Mesendoderm (in vitro differentiated cells): Measurements from ENCODE around the gene TNPO3.
"Not testable (repeated sequence)": the region's sequence is repeated elsewhere in the genome, so short reads cannot be mapped to it uniquely, and the experiment has no call there.

ENCODE experiments used
- DNase-seq: peaks from one replicate; pipeline ENCODE4 v3.0.0; 2013
- H2AK5ac ChIP-seq: 2 replicates; pipeline ENCODE4 v1.6.1; 2013; ENCODE audit warnings: low read length, inconsistent platforms
- H2BK120ac ChIP-seq: 2 replicates; pipeline ENCODE4 v1.6.1; 2013; ENCODE audit warnings: low read depth, mild to moderate bottlenecking, low read length, moderate library complexity, mixed read lengths
- H2BK15ac ChIP-seq: replicated peaks from 2 replicates; pipeline ENCODE4 v1.6.1; 2013; ENCODE audit warnings: low read depth, mild to moderate bottlenecking, moderate library complexity
- H2BK5ac ChIP-seq: 2 replicates; pipeline ENCODE4 v1.6.1; 2013; ENCODE audit warnings: low read length, inconsistent platforms
- H3K18ac ChIP-seq: 2 replicates; pipeline ENCODE4 v1.6.1; 2013; ENCODE audit warnings: mild to moderate bottlenecking, low read length, mixed read lengths
- H3K23ac ChIP-seq: one replicate; pipeline ENCODE4 v1.6.1; 2013; ENCODE audit warnings: low read length
- H3K27ac ChIP-seq: 2 replicates; pipeline ENCODE4 v1.5.1; 2013; ENCODE audit warnings: low read depth, mild to moderate bottlenecking, inconsistent platforms, low read length, moderate library complexity
- H3K27me3 ChIP-seq: 2 replicates; pipeline ENCODE4 v1.6.1; 2013; ENCODE audit warnings: low read length, control low read depth, mild to moderate bottlenecking, inconsistent platforms; ENCODE audit not compliant: insufficient read depth, poor library complexity
- H3K36me3 ChIP-seq: 2 replicates; pipeline ENCODE4 v1.6.1; 2013; ENCODE audit warnings: low read length, inconsistent platforms; ENCODE audit not compliant: control insufficient read depth, insufficient read depth
- H3K4ac ChIP-seq: one replicate; pipeline ENCODE4 v1.6.1; 2013; ENCODE audit warnings: low read depth, mild to moderate bottlenecking, low read length, moderate library complexity
- H3K4me1 ChIP-seq: 2 replicates; pipeline ENCODE4 v1.6.1; 2013; ENCODE audit warnings: low read depth, low read length, inconsistent platforms; ENCODE audit not compliant: control insufficient read depth
- H3K4me2 ChIP-seq: 2 replicates; pipeline ENCODE4 v1.6.1; 2013; ENCODE audit warnings: low read length
- H3K4me3 ChIP-seq: 2 replicates; pipeline ENCODE4 v1.5.1; 2013; ENCODE audit warnings: mild to moderate bottlenecking, low read length
- H3K56ac ChIP-seq: one replicate; pipeline ENCODE4 v1.6.1; 2013; ENCODE audit warnings: low read length
- H3K79me1 ChIP-seq: 2 replicates; pipeline ENCODE4 v1.6.1; 2013; ENCODE audit warnings: low read length, inconsistent platforms
- H3K79me2 ChIP-seq: 2 replicates; pipeline ENCODE4 v1.6.1; 2013; ENCODE audit warnings: mild to moderate bottlenecking, low read length; ENCODE audit not compliant: control insufficient read depth, insufficient read depth
- H3K9ac ChIP-seq: 2 replicates; pipeline ENCODE4 v1.6.1; 2013; ENCODE audit warnings: low read length, inconsistent platforms
- H4K5ac ChIP-seq: one replicate; pipeline ENCODE4 v1.6.1; 2013; ENCODE audit warnings: low read length
- H4K8ac ChIP-seq: one replicate; pipeline ENCODE4 v1.6.1; 2013; ENCODE audit warnings: low read depth, mild to moderate bottlenecking, control low read depth, low read length, moderate library complexity
- WGBS: extraction: QIAGEN DNeasy Blood & Tissue Kit; methylation state at CpG from one replicate; pipeline ENCODE4 v1.1.7; 2013; ENCODE audit warnings: low lambda C conversion rate, missing lambda C conversion rate; ENCODE audit not compliant: insufficient coverage; ENCODE audit errors: extremely low coverage; 5-methylcytosine and 5-hydroxymethylcytosine counted together

TNPO3 gene

DNA sequence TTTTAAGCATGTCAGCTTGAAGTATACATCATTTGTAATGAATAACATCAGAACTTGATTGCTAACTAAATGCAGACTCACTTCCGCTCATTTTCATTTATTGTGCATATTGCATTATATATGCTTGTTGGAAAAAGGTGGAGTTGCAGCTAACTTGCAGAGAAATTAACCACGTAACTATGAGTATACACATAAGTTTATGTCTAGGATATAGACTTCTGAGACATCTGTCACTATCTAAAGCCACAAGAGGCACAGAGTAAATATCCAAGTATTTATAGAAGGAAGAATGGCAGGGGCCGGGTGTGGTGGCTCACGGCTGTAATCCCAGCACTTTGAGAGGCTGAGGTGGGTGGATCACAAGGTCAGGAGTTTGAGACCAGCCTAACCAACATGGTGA lies 47.3 kb downstream of the TNPO3 start:
- H2BK120ac ChIP-seq: no peak overlapping the region
- no peaks in the 10 kb centered on the region for H3K4me1 ChIP-seq
- no peak overlapping the region for H3K4me3 ChIP-seq
- H2BK15ac ChIP-seq: no peak overlapping the region
- no peak overlapping the region for H4K5ac ChIP-seq
- H3K4me2 ChIP-seq: no peak overlapping the region
- H2AK5ac ChIP-seq: no peak overlapping the region
- no peak overlapping the region for H3K23ac ChIP-seq
- no peaks in the 10 kb centered on the region for H3K79me2 ChIP-seq
- no peak overlapping the region for H3K9ac ChIP-seq
- no peaks in the 10 kb centered on the region for H3K27me3 ChIP-seq
- H3K79me1 ChIP-seq: no peaks in the 10 kb centered on the region
- H3K4ac ChIP-seq: no peak overlapping the region
- H4K8ac ChIP-seq: no peak overlapping the region
- no peak overlapping the region for H3K27ac ChIP-seq
- H3K18ac ChIP-seq: no peak overlapping the region
- no CpG with 5 or more reads among the region's 4 CpGs for WGBS
- H3K56ac ChIP-seq: no peak overlapping the region
- DNase-seq: no peak
- H3K36me3 ChIP-seq: no peaks in the 10 kb centered on the region
- H2BK5ac ChIP-seq: no peak overlapping the region

GRCh38 chr7:129006636-129007414 lies 48.1 kb downstream of the TNPO3 start:
- Histone ChIP-seq H3K4me1 (no peaks in the 10 kb centered on the region), H3K9ac (no peak overlapping the region), H3K27me3 (no peaks in the 10 kb centered on the region), H3K23ac (no peak overlapping the region), H3K79me1 (no peaks in the 10 kb centered on the region), H3K56ac (no peak overlapping the region), H3K4ac (no peak overlapping the region), H3K18ac (no peak overlapping the region), H3K27ac (no peak overlapping the region), H2BK15ac (no peak overlapping the region), H2BK5ac (no peak overlapping the region), H3K4me2 (no peak overlapping the region), H4K5ac (no peak overlapping the region), H2BK120ac (no peak overlapping the region), H3K4me3 (no peak overlapping the region), H4K8ac (no peak overlapping the region), H3K79me2 (no peaks in the 10 kb centered on the region), H2AK5ac (no peak overlapping the region), H3K36me3 (no peaks in the 10 kb centered on the region)
- no peak for DNase-seq
- no CpG with 5 or more reads among the region's 3 CpGs for WGBS

DNA sequence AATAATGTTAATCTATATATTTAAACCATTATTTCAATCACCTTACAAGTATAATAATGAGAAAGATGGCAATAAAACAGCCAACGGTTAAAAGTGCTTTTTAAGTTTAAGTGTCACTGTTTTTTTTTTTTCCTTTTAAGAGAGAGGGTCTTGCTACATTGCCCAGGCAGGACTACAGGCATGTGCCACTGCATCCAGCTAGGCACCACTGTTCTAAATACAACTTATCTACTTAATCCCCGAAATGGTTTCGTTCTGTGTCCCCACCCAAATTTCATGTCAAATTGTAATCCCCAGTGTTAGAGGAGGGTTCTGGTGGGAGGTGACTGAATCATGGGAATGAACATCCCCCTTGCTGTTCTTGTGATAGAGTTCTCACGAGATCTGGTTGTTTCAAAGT lies 49.7 kb downstream of the TNPO3 start:
- H3K9ac ChIP-seq: no peak overlapping the region
- no peaks in the 10 kb centered on the region for H3K36me3 ChIP-seq
- no CpG with 5 or more reads among the region's 4 CpGs for WGBS
- no peak for DNase-seq
- H3K4ac ChIP-seq: no peak overlapping the region
- no peak overlapping the region for H2BK5ac ChIP-seq
- no peak overlapping the region for H3K56ac ChIP-seq
- no peaks in the 10 kb centered on the region for H3K79me2 ChIP-seq
- H2AK5ac ChIP-seq: no peak overlapping the region
- no peak overlapping the region for H3K4me2 ChIP-seq
- no peak overlapping the region for H3K23ac ChIP-seq
- no peaks in the 10 kb centered on the region for H3K27me3 ChIP-seq
- no peak overlapping the region for H3K18ac ChIP-seq
- no peak overlapping the region for H2BK15ac ChIP-seq
- no peak overlapping the region for H3K4me3 ChIP-seq
- H4K8ac ChIP-seq: no peak overlapping the region
- H3K27ac ChIP-seq: no peak overlapping the region
- H3K4me1 ChIP-seq: no peaks in the 10 kb centered on the region
- no peak overlapping the region for H4K5ac ChIP-seq
- no peaks in the 10 kb centered on the region for H3K79me1 ChIP-seq
- no peak overlapping the region for H2BK120ac ChIP-seq

GRCh38 chr7:128997181-128997580 lies 57.7 kb downstream of the TNPO3 start:
- H3K4me1 ChIP-seq: no peaks in the 10 kb centered on the region
- H4K8ac ChIP-seq: no peak overlapping the region
- no peak overlapping the region for H2AK5ac ChIP-seq
- no peak overlapping the region for H2BK5ac ChIP-seq
- H3K18ac ChIP-seq: no peak overlapping the region
- H3K27me3 ChIP-seq: no peaks in the 10 kb centered on the region
- no peaks in the 10 kb centered on the region for H3K79me1 ChIP-seq
- no peak overlapping the region for H3K23ac ChIP-seq
- no peak for DNase-seq
- no CpG with 5 or more reads among the region's 5 CpGs for WGBS
- H2BK15ac ChIP-seq: no peak overlapping the region
- no peak overlapping the region for H3K27ac ChIP-seq
- H3K9ac ChIP-seq: no peak overlapping the region
- no peak overlapping the region for H2BK120ac ChIP-seq
- H3K4me3 ChIP-seq: no peak overlapping the region
- H3K4me2 ChIP-seq: no peak overlapping the region
- no peak overlapping the region for H3K4ac ChIP-seq
- no peak overlapping the region for H4K5ac ChIP-seq
- H3K56ac ChIP-seq: no peak overlapping the region
- peaks cover 2% of the 10 kb centered on the region for H3K36me3 ChIP-seq
- no peaks in the 10 kb centered on the region for H3K79me2 ChIP-seq

GRCh38 chr7:128994560-128994959 lies 60.4 kb downstream of the TNPO3 start:
- H2BK120ac ChIP-seq, H3K79me2 ChIP-seq, H3K18ac ChIP-seq, H3K4me3 ChIP-seq, H3K27ac ChIP-seq, H3K27me3 ChIP-seq, H4K5ac ChIP-seq, H2BK5ac ChIP-seq, H3K79me1 ChIP-seq, H4K8ac ChIP-seq, DNase-seq, H2AK5ac ChIP-seq, H3K4ac ChIP-seq, H3K4me1 ChIP-seq, H2BK15ac ChIP-seq, H3K9ac ChIP-seq, H3K36me3 ChIP-seq, H3K23ac ChIP-seq, H3K4me2 ChIP-seq, H3K56ac ChIP-seq: not testable (repeated sequence)
- no CpG with 5 or more reads among the region's 8 CpGs for WGBS

DNA sequence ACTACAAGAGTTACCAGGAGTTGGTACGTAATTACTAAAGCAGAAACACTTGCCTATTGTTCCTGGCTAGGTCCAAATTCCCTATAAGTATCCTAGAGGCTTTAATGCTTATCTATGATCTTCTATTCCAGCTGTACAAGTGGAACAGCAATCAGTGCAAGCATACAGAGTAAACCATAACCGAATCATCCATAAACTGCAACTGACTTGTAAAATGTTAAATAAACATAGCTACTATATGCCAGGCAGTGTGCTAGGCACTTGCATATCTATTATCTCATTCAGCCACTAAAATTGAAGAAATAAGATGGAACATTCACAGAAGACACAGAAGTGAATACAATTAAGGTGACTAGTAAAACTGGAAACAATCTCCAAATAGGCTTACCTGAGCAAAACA lies 61.5 kb downstream of the TNPO3 start:
- Histone ChIP-seq H4K5ac (no peak overlapping the region), H3K56ac (no peak overlapping the region), H2AK5ac (no peak overlapping the region), H3K9ac (no peak overlapping the region), H3K4me1 (no peaks in the 10 kb centered on the region), H3K23ac (no peak overlapping the region), H3K4ac (no peak overlapping the region), H3K4me2 (no peak overlapping the region), H3K18ac (no peak overlapping the region), H3K27ac (no peak overlapping the region), H3K79me2 (no peaks in the 10 kb centered on the region), H2BK5ac (no peak overlapping the region), H4K8ac (no peak overlapping the region), H3K4me3 (no peak overlapping the region), H2BK120ac (no peak overlapping the region), H3K79me1 (no peaks in the 10 kb centered on the region), H3K27me3 (no peaks in the 10 kb centered on the region), H2BK15ac (no peak overlapping the region), H3K36me3 (peaks cover 3% of the 10 kb centered on the region)
- DNase-seq: no peak
- WGBS: no CpG with 5 or more reads among the region's 2 CpGs
